Embryonic facial prominence (tissue), 1 donor: ENCODE data around the gene GPRIN2.
"Not testable (repeated sequence)": the region's sequence is repeated elsewhere in the genome, so short reads cannot be mapped to it uniquely, and the experiment has no call there.

ENCODE experiments used
- DNase-seq: peaks from one replicate; pipeline ENCODE4 v3.0.0-alpha.2; 2016; ENCODE audit errors: extremely low spot score

GPRIN2 gene

DNA sequence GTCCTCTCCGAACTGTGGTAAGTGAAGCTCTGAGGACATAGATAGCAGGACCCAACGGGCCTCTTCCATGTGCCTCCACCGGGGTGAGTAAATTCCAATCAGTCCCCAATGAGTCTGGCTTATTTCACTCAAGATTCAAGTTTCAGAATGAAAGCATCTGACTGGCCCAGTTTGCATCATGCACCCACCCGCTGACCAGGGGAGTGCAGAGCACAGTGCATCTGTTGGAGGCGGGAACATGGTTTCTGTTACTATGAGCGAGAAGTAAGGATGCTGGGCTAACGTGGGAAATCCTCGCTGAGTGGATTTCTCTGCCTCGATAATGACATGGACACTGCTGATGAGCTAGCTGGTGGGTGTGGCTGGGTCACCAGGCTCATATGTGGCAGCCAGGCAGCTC is 10.7 kb upstream of the GPRIN2 start:
- not testable (repeated sequence) for DNase-seq

DNA sequence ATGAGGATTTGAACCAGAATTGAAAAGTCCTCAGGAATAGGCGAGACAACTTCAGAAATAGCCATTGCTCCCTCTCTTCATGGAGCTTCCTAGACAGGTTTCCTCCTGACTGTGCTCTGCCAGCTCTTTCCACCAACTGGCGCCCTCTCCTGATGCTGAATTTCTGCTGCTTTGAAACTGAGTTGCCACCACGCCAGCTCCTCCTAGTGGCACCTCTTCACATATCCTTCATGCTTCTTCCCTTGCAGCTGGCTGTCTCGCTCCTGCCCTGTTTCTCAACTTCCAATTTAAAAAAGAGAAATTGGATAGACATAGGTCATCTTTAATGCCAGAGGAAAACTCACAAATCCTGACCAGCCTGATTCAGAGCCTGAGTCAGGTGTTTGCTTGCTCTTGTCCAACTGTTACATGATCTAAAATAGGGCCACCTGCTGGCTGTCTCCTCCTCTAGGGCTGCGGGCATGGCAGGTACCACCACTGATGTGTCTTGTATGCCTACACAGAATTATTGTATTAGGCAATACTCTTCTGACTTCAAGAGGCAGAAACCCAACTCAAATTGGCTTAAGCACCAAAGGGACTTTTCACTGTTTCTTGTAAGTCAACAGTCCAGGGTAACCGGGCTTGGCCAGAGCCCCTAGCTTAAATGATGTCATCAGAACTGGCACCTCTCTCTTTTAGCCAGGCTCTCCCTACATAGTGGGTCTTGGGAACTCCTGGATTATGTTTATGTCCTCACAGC is 9.3 kb upstream of the GPRIN2 start:
- DNase-seq = not testable (repeated sequence)

DNA sequence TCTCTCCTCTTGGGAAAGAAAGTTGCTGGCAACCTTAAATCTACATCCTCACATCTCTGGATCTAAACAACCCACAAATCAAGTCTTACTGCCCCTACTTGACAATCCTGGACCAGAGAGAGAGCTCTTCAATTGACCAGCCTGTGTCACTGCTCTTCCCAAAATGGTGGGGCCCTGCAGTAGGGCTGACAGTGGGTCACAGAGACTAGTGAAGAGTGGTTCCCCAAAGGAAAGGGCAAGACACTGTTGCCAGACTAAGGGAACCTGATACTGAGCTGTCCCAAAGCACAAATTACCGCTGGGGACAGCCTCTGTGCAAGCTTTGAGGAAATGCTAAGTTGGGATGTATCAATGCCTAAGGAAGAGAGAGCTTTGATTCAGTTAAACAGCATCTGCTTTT is 4.5 kb upstream of the GPRIN2 start:
- no peak for DNase-seq

DNA sequence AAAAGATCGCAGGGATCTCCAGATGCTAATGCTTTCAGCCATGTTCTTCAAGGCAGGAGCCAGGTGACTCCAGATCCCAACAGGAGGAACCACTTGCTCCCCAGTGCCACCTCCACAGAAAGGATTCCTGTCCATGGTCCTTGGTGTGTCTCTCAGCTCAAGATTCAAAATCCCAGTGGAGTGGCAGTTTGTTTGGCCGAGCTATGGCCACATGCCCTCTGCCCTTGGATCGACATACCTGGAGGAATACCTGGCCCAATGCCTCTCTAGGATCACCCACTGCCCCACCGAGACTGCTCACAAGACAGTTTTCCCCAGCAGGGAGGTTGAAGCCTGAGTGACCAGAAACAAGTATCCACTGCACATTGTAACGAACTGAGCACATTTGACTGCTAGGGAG is 3.9 kb upstream of the GPRIN2 start:
- no peak for DNase-seq

DNA sequence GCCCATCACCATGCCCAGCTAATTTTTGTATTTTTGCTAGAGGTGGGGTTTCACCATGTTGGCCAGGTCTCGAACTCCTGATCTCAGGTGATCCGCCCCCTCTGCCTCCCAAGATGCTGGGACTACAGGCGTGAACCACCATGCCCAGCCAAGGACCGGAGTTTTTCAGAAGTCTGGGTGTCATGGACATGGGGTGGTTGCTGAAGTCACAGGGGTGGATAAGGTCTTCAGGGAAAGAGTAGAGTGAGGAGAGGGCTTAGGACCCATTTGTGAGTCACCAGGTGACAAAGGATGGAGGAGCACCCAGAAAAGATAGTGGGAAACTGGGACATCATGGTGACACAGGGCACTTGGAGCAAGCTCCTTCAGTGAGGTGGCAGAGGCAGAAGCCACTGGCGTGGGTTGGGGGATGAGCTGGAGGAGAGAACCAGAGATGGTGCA is 2.8 kb upstream of the GPRIN2 start:
- DNase-seq = no peak

DNA sequence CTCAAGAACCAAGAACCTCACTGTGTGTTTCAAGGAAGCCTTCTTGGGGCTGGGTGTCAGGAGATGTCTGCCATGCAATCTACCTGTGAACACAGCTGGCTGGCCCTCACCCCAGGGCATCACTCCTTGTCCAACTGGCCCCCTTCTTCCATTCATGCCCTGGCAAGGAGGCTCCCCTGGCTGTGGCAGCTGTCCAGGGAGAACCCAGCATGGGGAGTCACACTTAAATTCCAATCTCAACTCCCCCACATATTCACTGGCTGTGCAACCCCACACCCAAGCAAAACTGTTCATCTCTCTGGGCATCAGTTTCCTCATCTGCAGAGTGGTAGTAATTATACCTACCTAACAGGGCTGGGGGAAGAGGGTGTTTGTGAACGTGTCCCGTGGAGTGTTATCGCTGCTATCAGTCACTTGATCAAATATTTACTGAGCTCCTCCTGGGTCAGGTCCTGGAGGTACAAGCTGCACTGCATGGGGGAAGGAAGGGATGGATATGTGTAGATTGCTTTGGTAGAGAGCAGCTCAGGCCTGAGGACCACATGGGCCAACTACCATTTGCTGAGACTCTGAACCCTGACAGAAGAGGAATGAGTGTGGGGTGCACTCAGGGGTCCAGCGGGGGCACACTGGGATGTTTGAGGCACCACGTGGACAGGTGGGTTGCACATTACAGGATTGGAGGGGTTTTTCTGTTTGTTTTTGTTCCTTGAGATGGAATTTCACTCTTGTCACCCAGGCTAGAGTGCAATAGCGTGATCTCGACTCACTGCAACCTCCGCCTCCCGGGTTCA is 2.1 kb upstream of the GPRIN2 start:
- no peak for DNase-seq

DNA sequence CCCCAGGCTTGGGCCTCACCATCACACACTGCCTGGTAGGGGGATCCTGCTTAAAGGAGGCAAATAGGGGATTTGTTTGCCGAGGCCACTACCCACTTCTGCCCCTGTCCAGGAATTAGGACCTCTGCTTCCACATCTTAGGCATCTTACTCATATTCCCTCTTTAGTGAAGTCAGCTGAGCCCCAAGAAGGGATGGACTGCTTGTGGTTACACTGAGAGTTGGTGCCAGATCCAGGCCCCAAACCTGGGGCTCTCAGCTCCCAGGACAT is 1.6 kb upstream of the GPRIN2 start:
- no peak for DNase-seq

DNA sequence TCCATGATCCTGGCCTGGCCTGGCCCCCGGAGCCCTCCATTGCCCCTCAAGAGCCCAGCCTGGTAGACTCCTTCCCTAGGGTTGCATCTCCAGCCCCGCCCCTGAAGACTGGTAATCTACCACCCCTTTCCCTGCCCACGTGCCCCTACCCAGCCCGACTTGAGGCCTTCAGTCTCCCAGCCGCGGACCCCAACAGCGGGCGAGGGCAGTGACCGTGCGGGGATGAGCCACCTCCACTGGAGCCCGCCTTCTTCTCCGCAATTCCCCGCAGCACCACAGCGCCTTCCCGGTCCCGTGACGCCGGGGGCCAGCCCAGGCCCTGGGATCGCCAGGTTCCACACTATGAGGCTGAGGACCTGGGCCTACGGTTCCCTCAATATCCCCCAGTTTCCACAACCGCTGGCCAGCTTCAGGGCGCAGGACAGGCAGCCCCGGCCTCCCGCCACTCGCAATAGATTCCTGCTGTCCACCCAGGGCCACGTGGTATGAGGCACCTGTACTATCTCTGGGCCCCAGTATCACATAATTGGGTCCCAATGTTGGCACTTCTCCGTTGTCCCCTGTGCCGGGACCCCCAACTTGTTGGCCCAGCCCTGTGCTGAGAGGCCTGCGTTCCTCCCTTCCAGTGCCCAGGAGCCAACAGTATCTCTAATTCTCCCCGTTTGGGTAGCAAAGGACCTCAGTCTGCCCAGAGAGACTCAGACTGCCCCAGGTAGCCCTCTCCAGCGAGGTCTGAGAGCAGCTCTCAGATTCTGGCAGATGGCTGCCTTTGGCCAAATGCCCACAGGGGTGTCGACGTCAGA is 1.1 kb upstream of the GPRIN2 start:
- no peak for DNase-seq

DNA sequence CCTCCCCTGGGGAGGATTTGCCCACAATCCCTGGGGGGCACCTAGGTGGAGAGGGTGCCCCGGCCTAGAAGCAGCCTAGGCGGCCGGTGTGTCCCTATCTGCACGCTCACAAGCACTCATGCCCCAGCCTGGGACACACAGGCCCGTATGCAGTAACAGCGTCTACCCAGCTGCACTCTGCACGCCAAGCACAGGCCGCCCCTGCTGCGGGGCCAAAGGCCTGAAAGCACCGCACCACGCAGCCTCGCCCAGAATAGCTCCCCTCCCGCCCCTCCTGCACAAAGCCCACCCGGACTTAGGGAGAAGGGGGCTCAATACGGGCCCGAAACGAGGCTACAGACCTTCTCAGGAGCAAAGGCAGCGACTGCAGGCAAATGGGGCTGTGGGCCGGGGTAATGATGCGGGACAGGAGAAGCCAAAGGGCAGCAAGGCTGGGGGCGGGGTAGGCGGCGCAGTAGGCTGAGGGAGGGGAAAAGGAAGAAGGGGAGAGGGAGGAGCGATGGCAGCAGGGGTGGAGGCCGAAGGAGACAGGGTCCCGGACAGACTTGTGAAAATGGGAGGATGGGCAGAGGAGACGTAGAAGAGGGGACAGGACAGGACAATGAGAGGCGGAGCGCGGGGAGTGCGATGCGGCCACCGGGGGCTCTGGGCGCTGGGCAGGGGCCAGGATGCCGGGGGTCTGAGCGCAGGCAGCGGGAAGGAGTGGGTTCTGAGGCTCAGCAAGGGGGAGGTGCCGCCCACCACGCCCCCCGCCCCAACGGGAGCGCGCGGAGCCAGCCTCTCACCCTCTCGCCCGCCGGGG is 544 bp downstream of the GPRIN2 start:
- no peak for DNase-seq

DNA sequence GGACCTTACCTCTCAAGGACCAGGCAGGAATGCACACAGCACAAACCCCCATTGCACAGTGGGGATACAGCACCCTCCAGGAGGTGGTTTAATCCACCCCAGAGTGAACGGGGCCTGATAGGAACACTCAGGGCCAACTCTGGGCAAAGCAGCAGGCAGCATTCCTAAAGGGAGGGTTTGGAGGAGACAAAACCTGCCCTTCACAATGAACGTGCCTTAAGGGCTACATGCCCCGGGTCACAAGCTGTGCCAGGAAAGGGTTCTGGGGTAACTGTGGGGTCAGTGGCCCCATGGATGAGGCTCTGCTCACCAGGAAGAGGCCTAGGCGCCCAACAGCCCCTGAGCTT is 1.1 kb downstream of the GPRIN2 start:
- no peak for DNase-seq

DNA sequence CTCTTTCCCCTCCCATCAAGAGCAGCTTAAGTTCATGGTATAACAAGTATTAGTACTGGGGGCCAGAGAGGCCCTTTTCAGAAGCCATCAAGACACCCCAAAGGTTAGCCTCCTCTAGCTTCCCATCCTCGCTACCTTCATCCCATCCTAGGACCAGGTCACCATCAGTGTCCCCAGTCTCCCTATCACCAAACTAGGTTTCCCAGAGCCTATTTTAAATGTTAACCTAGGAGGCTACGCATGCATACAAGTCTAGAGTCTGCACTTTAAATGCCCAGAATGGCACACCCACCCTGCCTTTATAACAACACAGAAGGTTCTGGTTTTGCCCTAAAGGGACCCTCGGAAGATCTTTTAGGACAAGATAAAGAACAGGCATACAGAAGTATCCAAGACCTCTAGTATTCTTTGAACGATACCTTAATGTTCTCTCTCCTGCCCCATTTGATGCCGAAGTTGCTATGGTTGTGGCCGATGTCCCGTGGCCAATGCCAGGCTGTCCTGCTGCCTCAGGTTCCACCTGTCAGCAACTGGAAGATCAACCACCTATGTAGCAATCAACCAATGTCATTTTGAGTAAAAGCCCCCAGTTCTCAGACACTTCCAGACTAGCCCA is 2.2 kb downstream of the GPRIN2 start:
- no peak for DNase-seq

DNA sequence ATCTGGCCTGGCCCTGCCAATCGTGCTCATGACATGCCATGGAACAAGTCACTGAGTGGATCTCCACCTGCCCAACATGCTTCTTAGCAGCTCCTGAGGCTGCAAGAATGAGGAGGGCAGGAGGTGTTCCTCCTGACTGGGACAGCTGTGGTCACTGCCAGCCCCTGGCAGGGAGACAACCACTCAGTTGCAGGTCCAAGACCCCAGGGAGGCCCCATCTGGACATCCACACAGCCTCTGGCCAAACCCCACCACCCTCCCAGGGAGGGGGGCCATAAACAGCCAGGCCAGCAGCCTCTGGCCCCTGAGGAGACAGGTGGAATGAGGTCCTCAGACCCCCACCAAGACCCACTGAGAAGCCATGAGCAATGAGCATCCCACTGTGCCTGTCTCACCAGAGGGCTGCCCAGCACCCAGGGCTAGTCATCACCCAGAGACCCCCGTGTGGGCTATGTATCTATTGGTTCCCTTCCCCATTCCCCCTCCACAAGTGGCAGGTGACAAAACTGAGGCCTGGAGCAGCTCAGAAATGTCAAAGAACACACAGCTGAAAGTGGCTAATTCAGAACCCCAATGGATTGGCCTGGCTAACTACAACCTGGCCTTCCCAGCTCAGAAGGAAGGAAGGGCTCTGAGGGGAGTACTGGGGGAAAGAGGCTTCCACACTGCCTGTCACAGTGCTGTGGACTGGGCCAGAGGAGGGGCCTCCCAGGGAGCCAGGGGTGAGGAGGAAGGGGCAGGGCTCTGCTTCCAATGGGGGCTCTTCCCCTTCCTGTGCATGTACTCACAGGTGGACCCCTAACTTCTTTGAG is 3.0 kb downstream of the GPRIN2 start:
- DNase-seq = no peak

DNA sequence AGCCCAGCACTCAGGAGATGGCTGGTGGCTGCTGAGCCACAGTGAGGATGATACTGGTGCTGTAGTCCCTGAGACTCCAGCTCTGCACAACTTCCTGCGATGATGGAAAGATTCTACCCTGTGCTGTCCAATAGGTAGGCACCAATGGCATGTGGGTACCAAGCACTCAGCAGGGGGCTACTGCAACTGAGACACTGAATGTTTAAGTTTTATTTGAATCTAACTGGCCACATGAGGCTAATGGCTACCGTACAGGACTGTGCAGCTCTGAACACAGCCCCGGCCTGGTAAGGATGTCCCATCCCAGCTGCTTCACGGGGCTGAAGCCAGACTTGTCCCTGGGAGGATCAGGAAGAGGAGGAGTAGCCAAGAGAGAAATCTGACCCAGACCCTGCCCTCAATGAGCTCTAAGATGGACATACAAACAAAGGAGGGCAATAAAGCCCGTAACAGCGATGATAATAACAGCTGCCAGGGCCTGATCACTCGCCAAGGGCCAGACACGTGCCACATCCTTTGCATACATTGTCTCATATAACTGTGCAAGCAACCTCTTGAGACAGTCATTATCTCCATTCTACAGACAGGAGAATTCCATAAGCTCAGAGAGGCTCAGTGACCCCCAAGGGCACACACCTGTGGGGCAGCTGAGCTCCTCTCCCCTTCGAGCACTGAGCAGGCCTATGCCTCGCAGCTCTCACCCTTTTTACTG is 3.8 kb downstream of the GPRIN2 start:
- DNase-seq = no peak

DNA sequence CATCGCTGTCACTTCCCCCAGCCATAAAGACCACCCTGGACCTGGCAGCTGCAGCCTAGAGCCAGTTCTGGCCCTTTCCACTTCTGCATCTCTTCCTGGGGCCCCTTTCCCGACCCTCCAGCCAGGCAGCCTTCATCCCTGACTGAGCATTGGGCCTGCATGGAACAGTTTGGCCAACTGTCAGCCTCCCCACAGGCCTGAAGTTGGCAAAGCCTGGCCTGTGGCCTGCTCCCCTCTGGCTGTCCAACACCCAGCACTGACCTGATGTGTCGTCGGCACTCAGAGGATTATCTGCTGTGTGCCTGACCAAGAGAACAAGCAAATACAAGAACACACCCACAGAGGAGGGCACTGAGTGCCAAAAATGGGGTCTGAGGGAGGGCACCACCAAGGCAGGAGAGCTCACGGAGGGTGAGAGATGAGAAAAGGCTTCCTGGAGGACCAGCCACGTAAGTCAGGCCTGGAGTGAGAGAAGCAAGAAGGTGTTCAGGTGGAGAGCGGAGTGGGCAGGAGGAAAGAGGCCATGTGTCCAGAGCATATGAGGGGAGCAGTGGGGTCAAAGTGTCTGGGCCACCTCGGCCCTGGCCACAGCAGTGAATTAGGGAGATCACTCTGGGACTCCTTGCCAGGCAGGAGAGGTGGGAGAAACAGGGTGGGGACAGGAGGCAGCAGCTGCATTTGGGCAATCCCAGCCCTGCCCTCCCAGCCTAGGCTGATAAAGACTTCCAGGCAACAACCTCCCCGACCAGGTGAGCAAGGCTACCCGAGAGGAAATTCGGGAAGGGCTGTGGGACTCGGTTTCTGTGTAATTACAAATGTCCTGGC is 4.5 kb downstream of the GPRIN2 start:
- no peak for DNase-seq

DNA sequence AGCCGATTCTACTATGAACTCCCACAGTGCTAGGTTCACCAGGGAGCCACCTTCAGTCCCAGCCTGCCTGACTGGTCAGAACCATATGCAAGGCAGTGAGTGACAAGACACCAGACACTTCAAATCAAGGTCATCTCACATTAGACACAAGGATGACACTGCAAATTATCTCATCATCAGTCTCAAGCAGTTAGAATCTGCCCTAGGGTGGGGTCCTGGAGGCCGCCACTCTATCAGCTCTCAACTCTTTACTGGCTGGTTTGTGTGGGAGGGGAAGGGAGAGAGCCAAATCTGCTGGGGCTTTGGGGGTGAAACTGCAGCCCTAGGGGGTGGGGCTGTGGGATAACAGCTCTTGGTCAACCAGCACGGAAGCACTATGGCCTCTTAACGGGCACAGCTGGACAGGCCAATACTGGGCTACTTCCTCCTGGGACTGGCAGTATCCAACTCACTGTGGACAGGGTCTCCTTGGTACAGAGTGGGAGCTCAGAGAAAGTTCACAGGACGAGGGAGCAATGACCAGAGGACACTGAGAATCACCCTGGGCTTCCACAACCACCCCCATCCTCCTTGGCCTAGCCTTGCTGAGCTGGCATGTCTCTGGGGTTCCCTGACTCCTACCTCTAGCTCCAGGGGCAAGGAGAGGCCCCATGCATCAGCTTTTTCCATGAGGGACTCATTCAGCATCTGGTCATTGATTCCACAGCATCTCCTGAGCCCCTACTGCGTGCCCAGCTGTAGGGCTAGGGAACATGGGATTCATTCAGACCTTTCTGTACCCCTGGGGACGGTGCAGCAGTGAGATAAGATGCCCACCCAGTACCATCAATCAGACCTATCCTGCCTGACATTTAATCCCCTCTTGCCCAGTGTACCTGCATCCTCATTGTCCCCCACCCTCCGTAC is 5.4 kb downstream of the GPRIN2 start:
- DNase-seq = no peak

DNA sequence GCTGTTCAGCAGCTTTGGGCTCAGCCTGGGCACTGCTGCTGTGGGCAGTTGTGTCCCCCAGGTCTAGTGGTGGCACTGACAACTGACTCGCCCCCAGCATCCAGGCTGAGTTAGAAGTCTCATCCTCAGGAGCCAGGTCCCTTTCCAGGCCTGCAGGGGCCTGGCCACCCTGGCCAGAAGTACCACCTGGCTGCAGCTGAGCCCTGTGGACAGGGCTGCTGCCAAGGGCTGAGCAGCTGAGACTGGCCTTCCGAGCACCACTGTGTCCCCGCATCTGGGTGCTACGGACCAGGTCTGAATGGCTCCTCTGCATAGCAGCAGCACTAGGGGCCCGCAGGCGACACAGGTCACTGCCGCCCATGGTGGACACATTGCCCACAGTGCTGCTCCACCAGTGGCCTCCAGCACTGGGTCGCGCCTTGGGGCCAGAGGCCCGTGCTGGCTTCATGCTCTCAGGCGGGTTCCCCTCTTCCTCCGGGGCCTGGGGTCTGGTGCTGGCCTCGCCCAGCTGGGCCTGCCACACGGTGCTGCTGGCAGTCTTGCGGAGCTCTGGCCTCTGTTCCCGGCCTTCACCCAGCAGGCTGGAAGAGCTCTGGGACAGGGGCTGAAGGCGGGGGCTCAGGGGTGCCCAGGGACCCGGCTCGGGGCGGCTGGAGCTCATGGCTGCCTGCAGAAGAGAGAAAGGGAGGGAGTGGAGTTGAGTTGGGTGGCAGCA is 6.2 kb downstream of the GPRIN2 start:
- DNase-seq = no peak
